GM19438 (cell line): ENCODE measurements around the gene VWCE.
"Not testable (repeated sequence)": the region's sequence is repeated elsewhere in the genome, so short reads cannot be mapped to it uniquely, and the experiment has no call there.

ENCODE experiments used
- ATAC-seq: cut with Tn5 transposase; IDR thresholded peaks from one replicate; pipeline ENCODE4 v1.9.1; 2021; ENCODE audit warnings: low read depth; ENCODE audit not compliant: unreplicated experiment

Gene VWCE

GRCh38 chr11:61256710-61257482, 38.2 kb downstream of the VWCE start:
- no peak for ATAC-seq

- ATAC-seq, result no peak
Observed at GRCh38 chr11:61254403-61255025, 40.6 kb downstream of the VWCE start.

GRCh38 chr11:61252332-61252731, 42.8 kb downstream of the VWCE start:
- not testable (repeated sequence) for ATAC-seq

GRCh38 chr11:61250796-61251765, 44.0 kb downstream of the VWCE start:
- not testable (repeated sequence) for ATAC-seq

GRCh38 chr11:61249201-61249600, 45.9 kb downstream of the VWCE start:
- not testable (repeated sequence) for ATAC-seq

GRCh38 chr11:61248071-61248470, 47.0 kb downstream of the VWCE start:
- ATAC-seq, result not testable (repeated sequence)

GRCh38 chr11:61245284-61245964, 49.7 kb downstream of the VWCE start:
- not testable (repeated sequence) for ATAC-seq

- ATAC-seq, result not testable (repeated sequence)
Observed at GRCh38 chr11:61241526-61241925, 53.6 kb downstream of the VWCE start.

- ATAC-seq, result not testable (repeated sequence)
Observed at GRCh38 chr11:61240875-61241274, 54.2 kb downstream of the VWCE start, which contains the start of gene PGA5. Gene PGA5, plus strand, starts transcription at chr11:61241175. Its CDS starts 52 bp downstream, at chr11:61241227.

GRCh38 chr11:61240288-61240687, 54.8 kb downstream of the VWCE start:
- ATAC-seq, result not testable (repeated sequence)

- not testable (repeated sequence) for ATAC-seq
Observed at GRCh38 chr11:61237130-61237529, 58.0 kb downstream of the VWCE start.

- not testable (repeated sequence) for ATAC-seq
Observed at GRCh38 chr11:61232548-61233145, 62.5 kb downstream of the VWCE start.

- not testable (repeated sequence) for ATAC-seq
Observed at GRCh38 chr11:61231585-61231984, 63.5 kb downstream of the VWCE start.

GRCh38 chr11:61231033-61231432, 64.1 kb downstream of the VWCE start:
- ATAC-seq, result not testable (repeated sequence)

GRCh38 chr11:61229458-61229857, 65.7 kb downstream of the VWCE start:
- not testable (repeated sequence) for ATAC-seq

GRCh38 chr11:61226457-61227137, 68.5 kb downstream of the VWCE start:
- not testable (repeated sequence) for ATAC-seq

GRCh38 chr11:61222692-61223091, 72.4 kb downstream of the VWCE start:
- ATAC-seq, result not testable (repeated sequence)

GRCh38 chr11:61222047-61222446, 73.1 kb downstream of the VWCE start, which contains the start of gene PGA4:
Gene PGA4, plus strand, starts transcription at chr11:61222347. Its CDS starts 54 bp downstream, at chr11:61222401.
- ATAC-seq, result not testable (repeated sequence)

- not testable (repeated sequence) for ATAC-seq
Observed at GRCh38 chr11:61219016-61219415, 76.1 kb downstream of the VWCE start.
